ENCODE results near the gene IDH3B. TPM values are rescaled to one million over a fixed set of nuclear protein-coding genes. Genes with fewer than 3 reads are reported as not detected.

Gene IDH3B
- polyA plus RNA-seq, 1 experiment, result 113 TPM

GRCh38 chr20:2695206-2695983 is 31.4 kb upstream of the IDH3B start:
- H3K4me3 ChIP-seq (ENCODE audit: low read depth, low read length), result no peak overlapping the region
- no peak for TF ChIP-seq CTCF (IDR thresholded peaks at IDR 0.05; ENCODE audit: low read depth, low read length)
- H3K9me3 ChIP-seq (ENCODE audit: control insufficient read depth, insufficient read depth, low read length), result peaks cover 5% of the 10 kb centered on the region; the same call in 1 of the 2 replicates
- CTCF ChIA-PET, result no interaction called here
- H3K27me3 ChIP-seq (ENCODE audit: control insufficient read depth, insufficient read depth, low read length), result peaks cover 69% of the 10 kb centered on the region
- POLR2A ChIA-PET, result no interaction called here
- DNase-seq (ENCODE audit: low read depth, low spot score), result no peak
- no peak overlapping the region for H3K27ac ChIP-seq (ENCODE audit: low read depth, low read length)

GRCh38 chr20:2694519-2694918 is 30.5 kb upstream of the IDH3B start:
- Histone ChIP-seq H3K4me3 (ENCODE audit: low read depth, low read length) (no peak overlapping the region), H3K27me3 (ENCODE audit: control insufficient read depth, insufficient read depth, low read length) (peaks cover 69% of the 10 kb centered on the region), H3K27ac (ENCODE audit: low read depth, low read length) (no peak overlapping the region), H3K9me3 (ENCODE audit: control insufficient read depth, insufficient read depth, low read length) (peaks cover 5% of the 10 kb centered on the region; the same call in 1 of the 2 replicates)
- ChIA-PET CTCF (no interaction called here), POLR2A (no interaction called here)
- TF ChIP-seq CTCF (IDR thresholded peaks at IDR 0.05; ENCODE audit: low read depth, low read length), result no peak
- no peak for DNase-seq (ENCODE audit: low read depth, low spot score)

- no peak for TF ChIP-seq CTCF (IDR thresholded peaks at IDR 0.05; ENCODE audit: low read depth, low read length)
- no peak overlapping the region for H3K4me3 ChIP-seq (ENCODE audit: low read depth, low read length)
- DNase-seq (ENCODE audit: low read depth, low spot score), result no peak
- H3K27me3 ChIP-seq (ENCODE audit: control insufficient read depth, insufficient read depth, low read length), result peaks cover 70% of the 10 kb centered on the region
- POLR2A ChIA-PET, result no interaction called here
- H3K27ac ChIP-seq (ENCODE audit: low read depth, low read length), result no peak overlapping the region
- H3K9me3 ChIP-seq (ENCODE audit: control insufficient read depth, insufficient read depth, low read length), result peaks cover 5% of the 10 kb centered on the region; the same call in 1 of the 2 replicates
- CTCF ChIA-PET, result no interaction called here
These were observed 30.0 kb upstream of the IDH3B start for GRCh38 chr20:2694008-2694471.

GRCh38 chr20:2693286-2694007 is 29.4 kb upstream of the IDH3B start:
- no peak for DNase-seq (ENCODE audit: low read depth, low spot score)
- POLR2A ChIA-PET, result interaction anchor here (1.2 kb wide), 1 partner anchor 41 kb away, joined by 4 read pairs; the partner anchor contains the start of gene NOP56
- no peak for TF ChIP-seq CTCF (IDR thresholded peaks at IDR 0.05; ENCODE audit: low read depth, low read length)
- peak overlapping the region; percentile 36; the same call in 1 of the 2 replicates for H3K4me3 ChIP-seq (ENCODE audit: low read depth, low read length)
- H3K27me3 ChIP-seq (ENCODE audit: control insufficient read depth, insufficient read depth, low read length), result peaks cover 65% of the 10 kb centered on the region
- H3K9me3 ChIP-seq (ENCODE audit: control insufficient read depth, insufficient read depth, low read length), result peaks cover 5% of the 10 kb centered on the region; the same call in 1 of the 2 replicates
- no peak overlapping the region for H3K27ac ChIP-seq (ENCODE audit: low read depth, low read length)
- CTCF ChIA-PET, result no interaction called here

GRCh38 chr20:2692886-2693285 is 28.9 kb upstream of the IDH3B start:
- POLR2A ChIA-PET, result interaction anchor here (1.2 kb wide), 1 partner anchor 41 kb away, joined by 4 read pairs; the partner anchor contains the start of gene NOP56
- Histone ChIP-seq H3K27ac (ENCODE audit: low read depth, low read length) (no peak overlapping the region), H3K4me3 (ENCODE audit: low read depth, low read length) (peak overlapping the region; percentile 27; the same call in 1 of the 2 replicates), H3K27me3 (ENCODE audit: control insufficient read depth, insufficient read depth, low read length) (peaks cover 65% of the 10 kb centered on the region), H3K9me3 (ENCODE audit: control insufficient read depth, insufficient read depth, low read length) (peaks cover 5% of the 10 kb centered on the region; the same call in 1 of the 2 replicates)
- no peak for TF ChIP-seq CTCF (IDR thresholded peaks at IDR 0.05; ENCODE audit: low read depth, low read length)
- DNase-seq (ENCODE audit: low read depth, low spot score), result no peak
- CTCF ChIA-PET, result no interaction called here
